ENCODE results near the gene SEC24C.
"Not testable (repeated sequence)": the region's sequence is repeated elsewhere in the genome, so short reads cannot be mapped to it uniquely, and the experiment has no call there.

The SEC24C gene

DNA sequence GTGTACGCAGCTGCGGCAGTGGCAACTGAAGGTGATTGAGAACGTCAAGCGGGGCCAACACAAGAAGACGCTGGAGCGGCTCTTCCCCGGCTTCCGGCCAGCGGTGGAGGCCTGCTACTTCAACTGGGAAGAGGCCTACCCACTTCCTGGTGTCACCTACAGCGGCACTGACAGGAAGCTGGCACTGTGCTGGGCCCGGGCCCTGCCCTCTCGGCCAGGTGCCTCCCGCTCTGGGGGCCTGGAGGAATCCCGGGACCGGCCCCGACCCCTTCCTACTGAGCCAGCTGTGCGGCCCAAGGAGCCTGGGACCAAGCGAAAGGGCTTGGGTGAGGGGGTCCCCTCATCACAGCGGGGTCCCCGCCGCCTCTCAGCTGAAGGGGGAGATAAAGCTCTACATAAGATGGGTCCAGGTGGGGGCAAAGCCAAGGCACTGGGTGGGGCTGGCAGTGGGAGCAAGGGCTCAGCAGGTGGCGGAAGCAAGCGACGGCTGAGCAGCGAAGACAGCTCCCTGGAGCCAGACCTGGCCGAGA, 47.8 kb downstream of the SEC24C start:
- no peak for DNase-seq (ENCODE audit: low read depth in 2 of 2)

DNA sequence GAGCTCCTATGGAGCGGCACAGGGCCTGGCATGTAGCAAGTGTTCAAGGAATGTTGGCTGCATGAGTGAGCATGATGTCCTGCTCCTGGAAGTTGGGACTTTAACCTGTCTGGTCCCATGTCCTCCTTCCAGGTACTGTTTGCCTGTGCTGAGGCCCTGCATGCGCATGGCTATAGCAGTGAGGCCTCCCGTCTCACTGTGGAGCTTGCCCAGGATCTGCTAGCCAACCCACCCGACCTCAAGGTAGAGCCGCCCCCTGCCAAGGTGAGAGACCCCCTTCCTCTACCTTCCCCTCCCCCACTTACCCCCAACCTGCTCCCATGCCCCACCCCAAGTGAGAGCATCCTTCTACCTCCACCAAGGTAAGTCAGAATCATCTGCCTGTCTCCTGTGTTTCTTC, 49.3 kb downstream of the SEC24C start:
- no peak for DNase-seq (ENCODE audit: low read depth in 2 of 2)

DNA sequence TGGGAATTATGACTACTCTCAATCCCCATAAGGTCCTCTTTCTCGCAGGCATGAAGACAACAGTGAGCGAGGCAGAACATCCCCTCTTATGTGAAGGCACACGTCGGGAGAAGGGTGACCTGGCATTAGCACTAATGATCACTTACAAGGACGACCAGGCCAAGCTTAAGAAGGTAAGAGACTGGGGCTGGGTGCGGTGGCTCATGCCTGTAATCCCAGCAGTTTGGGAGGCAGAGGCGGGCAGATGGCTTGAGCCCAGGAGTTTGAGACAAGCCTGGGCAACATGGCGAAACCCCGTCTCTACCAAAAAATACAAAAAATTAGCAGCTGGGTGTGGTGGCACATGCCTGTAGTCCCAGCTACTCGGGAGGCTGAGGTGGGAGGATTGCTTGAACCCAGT, 51.3 kb downstream of the SEC24C start:
- DNase-seq (ENCODE audit: low read depth in 2 of 2) = not testable (repeated sequence)

- DNase-seq (ENCODE audit: low read depth in 2 of 2) = not testable (repeated sequence)
Observed at GRCh38 chr10:73796035-73796434, 51.9 kb downstream of the SEC24C start.

GRCh38 chr10:73796766-73797165, 52.6 kb downstream of the SEC24C start:
- no peak for DNase-seq (ENCODE audit: low read depth in 2 of 2)

DNA sequence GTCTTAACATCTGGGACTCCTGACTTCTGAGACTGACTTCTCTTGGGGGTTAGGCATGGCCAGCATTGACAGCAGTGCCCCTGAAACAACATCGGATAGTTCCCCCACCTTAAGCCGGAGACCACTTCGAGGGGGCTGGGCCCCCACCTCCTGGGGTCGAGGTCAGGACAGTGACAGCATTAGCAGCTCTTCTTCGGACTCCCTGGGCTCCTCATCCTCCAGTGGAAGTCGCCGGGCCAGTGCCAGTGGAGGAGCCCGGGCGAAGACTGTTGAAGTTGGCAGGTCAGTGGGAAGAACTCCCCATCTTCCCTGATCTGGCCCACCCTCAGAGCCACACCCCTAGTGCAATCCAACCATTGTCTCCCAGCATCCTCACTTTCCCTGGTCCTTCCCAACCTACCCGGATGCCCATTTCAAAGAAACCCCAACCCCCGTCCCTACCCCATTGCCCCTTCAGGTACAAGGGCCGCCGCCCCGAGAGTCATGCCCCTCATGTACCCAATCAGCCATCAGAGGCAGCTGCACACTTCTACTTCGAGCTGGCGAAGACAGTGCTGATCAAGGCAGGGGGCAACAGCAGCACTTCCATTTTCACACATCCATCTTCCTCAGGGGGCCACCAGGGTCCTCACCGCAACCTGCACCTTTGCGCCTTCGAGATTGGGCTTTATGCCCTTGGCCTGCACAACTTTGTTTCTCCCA, 53.3 kb downstream of the SEC24C start:
- DNase-seq (ENCODE audit: low read depth in 2 of 2) = no peak

- no peak for DNase-seq (ENCODE audit: low read depth in 2 of 2)
Observed at GRCh38 chr10:73798087-73798486, 53.9 kb downstream of the SEC24C start.

GRCh38 chr10:73798927-73799560, 54.9 kb downstream of the SEC24C start:
- no peak for DNase-seq (ENCODE audit: low read depth in 2 of 2)

GRCh38 chr10:73799899-73800559, 55.9 kb downstream of the SEC24C start:
- no peak for DNase-seq (ENCODE audit: low read depth in 2 of 2)

DNA sequence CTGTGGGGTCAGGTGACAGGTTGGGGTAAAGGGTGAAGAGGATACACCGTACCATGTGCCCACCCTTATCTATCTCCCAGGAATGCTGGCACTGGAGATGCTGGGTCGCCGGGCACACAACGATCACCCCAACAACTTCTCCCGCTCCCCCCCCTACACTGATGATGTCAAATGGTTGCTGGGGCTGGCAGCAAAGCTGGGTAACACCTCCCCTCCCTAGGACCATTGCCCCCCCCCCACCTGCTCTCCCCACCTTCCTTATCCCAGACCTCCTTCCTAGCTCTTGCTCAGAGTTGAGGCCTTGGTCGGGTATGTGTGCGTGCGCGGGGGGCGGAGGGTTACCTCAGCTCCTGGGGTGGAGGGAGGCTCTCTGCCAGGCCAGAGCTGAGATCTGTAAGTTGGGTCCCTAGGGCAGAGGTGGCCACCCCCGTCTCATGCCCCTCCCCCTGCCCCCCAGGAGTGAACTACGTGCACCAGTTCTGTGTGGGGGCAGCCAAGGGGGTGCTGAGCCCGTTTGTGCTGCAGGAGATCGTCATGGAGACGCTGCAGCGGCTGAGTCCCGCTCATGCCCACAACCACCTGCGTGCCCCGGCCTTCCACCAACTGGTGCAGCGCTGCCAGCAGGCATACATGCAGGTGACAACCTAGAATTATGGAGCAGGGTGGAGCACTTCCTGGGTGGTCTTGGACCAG, 56.5 kb downstream of the SEC24C start:
- no peak for DNase-seq (ENCODE audit: low read depth in 2 of 2)

DNA sequence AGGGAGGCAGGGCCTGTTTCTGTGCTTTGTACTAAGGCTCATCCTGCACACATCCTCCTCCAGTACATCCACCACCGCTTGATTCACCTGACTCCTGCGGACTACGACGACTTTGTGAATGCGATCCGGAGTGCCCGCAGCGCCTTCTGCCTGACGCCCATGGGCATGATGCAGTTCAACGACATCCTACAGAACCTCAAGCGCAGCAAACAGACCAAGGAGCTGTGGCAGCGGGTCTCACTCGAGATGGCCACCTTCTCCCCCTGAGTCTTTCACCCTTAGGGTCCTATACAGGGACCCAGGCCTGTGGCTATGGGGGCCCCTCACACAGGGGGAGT, 57.0 kb downstream of the SEC24C start:
- DNase-seq (ENCODE audit: low read depth in 2 of 2) = no peak

- DNase-seq (ENCODE audit: low read depth in 2 of 2) = no peak
Observed at GRCh38 chr10:73802276-73802991, 58.3 kb downstream of the SEC24C start.

DNA sequence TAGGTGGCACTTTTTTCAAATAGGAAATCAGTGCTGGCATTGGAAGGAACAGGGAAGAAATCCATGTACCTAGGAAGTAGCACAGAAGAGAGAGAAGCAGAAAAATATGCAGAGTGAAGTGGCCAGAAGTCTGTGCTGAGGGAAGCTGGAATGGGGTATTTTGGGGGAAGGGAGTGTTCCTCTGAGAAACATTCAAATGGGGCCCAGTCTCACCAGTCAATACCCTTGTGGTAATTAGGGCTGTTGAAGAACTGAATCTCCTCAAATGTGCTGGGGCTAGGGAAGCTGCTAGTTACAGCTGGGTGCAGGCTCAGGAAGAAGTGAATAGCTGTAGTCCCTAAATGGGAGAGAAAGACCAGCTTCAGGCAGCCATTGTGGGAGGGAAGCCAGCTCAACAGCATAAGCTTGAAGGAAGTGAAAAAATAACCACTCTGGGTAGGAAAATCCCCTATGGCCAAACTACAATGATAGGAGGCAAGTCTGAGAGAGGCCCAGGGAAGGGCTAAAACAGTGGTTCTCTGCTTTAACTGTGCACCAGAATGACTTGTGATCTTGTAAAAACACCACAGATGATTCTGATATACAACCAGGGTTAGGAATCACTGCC, 59.6 kb downstream of the SEC24C start:
- no peak for DNase-seq (ENCODE audit: low read depth in 2 of 2)

DNA sequence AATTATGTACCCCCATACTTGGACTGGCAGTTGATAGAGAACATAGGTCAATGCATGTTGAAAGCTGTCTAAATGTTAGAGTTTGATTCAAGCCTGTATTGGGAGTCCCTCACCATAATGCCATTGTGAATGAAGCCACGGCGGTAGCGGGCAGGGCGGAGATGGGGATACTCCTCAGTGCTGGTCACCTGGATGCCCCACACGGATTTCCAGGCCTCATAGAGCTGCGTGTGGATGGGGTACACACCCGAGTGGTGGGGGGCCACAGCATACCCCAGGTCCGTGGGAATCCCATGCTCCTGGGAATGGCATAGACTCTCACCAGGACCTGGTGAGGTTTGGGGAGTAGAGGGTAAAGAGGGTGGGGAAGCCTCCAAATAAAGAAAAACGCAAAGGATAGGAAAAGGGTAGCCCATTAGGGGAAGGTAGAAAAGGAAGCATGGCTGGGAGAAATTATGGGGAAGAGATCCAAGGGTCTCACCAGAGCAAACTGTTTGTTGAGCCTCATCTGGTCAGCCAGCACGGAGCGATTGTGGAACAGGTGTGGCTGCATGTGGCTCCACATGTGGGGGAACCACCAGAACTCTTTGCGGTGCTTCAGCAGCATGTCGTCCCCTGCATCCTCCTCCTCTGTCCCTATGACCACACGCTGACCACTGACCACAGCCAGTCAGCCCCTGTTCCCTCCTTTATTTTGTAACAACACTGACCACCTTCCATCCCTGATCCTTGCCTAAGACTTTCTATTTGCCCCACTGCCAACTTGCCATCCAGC, 62.2 kb downstream of the SEC24C start:
- no peak for DNase-seq (ENCODE audit: low read depth in 2 of 2)

- DNase-seq (ENCODE audit: low read depth in 2 of 2) = no peak
Observed at GRCh38 chr10:73807471-73807870, 63.3 kb downstream of the SEC24C start.

DNA sequence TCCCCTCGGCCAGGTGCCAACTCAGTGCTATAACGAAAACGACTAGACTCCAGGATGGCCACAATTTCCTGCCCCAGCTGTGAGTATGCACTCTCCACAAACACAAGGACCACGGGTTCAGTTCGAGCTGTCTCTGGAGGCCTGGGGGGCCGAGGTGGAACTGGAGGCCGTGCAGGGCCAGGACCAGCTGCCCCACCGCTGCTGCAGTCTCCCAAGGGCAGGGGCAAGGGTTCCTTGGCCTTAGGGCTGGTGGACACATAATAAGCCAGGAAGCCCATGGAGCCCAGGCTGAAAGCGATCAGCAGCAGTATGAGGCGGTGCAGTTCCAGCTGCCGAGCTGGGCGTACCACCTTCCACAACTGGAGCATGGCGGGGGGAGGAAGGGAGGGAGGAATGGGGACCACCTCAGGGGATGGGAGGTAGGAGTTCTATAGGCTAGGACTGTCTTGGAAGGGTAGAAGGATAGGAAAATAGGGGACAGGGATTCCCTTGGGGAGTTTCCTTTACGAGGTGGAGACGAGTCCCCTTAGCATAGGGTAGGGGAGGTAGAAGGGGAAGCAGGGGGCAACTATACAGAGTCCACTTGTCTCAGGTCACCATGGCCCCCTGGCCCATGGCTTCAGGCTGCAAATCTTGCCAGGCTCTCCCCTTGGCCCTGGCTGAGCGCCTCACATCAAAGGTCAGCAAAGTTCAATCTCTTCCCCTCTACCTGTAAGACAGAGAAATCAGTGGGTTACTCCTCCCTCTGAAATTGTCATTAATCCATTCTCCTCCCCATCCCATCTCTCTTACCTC, 64.0 kb downstream of the SEC24C start:
- DNase-seq (ENCODE audit: low read depth in 2 of 2) = no peak

DNA sequence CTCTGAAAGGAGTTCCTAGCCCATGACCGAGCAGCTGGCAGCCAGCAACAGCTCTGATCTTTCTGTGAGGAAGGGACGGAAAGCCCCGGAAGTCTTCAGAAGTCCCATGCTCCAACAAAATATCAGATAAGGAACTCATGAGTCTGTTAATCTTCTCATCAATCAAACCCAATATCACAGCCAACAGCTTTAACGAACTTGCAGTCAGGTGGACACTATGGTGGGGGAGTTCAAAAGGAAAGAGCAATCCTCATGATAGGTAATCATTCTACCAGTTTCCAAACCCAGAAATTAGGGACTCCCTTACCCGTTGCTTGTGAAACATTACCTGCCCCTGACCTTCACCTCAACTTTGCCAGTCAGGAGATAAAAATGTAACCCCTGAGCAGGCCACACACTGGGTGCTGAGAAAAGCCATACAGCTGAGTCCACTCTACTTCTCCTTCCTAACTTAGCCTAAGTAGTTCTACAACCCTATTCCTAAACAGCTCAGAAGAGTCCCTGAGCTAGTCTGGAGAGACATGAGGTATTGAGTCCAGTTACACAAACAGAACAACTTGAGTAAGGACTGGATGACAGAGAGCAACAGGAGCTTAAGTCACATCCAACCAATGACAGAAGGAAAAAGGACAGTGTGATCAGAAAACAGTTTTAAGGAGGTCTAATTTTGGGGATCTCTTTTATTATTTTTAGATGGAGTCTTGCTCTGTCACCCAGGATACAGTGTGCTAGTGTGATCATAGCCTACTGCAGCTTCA, 65.1 kb downstream of the SEC24C start:
- no peak for DNase-seq (ENCODE audit: low read depth in 2 of 2)

- no peak for DNase-seq (ENCODE audit: low read depth in 2 of 2)
Observed at GRCh38 chr10:73810358-73810734, 66.2 kb downstream of the SEC24C start.

All from activated CD8-positive, alpha-beta memory T cell treated with anti-CD3 and anti-CD28 coated beads for 4 hours (primary cell).